Adipocyte (in vitro differentiated cells): ENCODE measurements around the gene DNER.
A peak's percentile ranks its signal among the peaks of the same experiment; 100 is the strongest.

Source experiments
- DNase-seq: peaks from one replicate; pipeline ENCODE4 v3.0.0-alpha.2; 2015; ENCODE audit warnings: low read depth
- H3K27me3 ChIP-seq: replicated peaks from 2 replicates; pipeline ENCODE4 v1.7.0; 2013; ENCODE audit warnings: mild to moderate bottlenecking, low read length, moderate library complexity; ENCODE audit not compliant: control insufficient read depth, insufficient read depth
- H3K36me3 ChIP-seq: 2 replicates; pipeline ENCODE4 v1.7.0; 2013; ENCODE audit warnings: low read length, mild to moderate bottlenecking, moderate library complexity; ENCODE audit not compliant: control insufficient read depth, insufficient read depth, severe bottlenecking
- H3K4me1 ChIP-seq: 2 replicates; pipeline ENCODE4 v1.7.0; 2013; ENCODE audit warnings: mild to moderate bottlenecking, low read length, moderate library complexity; ENCODE audit not compliant: control insufficient read depth, insufficient read depth
- H3K4me3 ChIP-seq: 2 replicates; pipeline ENCODE4 v1.7.0; 2013; ENCODE audit warnings: mild to moderate bottlenecking, low read length, moderate library complexity
- H3K9ac ChIP-seq: 2 replicates; pipeline ENCODE4 v1.7.0; 2013; ENCODE audit warnings: mild to moderate bottlenecking, low read length, moderate library complexity
- H3K9me3 ChIP-seq: 2 replicates; pipeline ENCODE4 v1.7.0; 2013; ENCODE audit warnings: mild to moderate bottlenecking, low read length, moderate library complexity; ENCODE audit not compliant: control insufficient read depth

The DNER gene

DNA sequence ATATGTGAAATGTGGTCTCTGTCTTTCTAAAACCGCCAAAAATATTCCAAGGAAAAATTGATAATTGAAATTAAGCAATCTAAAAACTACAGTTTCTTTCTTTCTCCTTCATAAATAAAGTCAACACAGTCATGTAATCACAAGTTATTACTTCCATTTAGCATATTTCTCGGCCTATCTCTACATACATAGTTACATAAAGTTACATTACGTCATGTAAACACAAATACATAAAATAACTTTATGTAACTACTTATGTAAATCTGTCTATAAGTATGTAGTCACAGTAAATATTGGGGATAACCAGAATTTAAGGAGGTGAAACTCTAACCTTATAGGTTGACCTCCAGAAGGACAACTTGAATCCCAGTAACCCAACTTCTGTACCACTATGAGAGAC lies 394.8 kb downstream of the DNER start:
- no peaks in the 10 kb centered on the region for H3K36me3 ChIP-seq
- no peaks in the 10 kb centered on the region for H3K27me3 ChIP-seq
- no peak overlapping the region for H3K4me3 ChIP-seq
- H3K9ac ChIP-seq, result no peak overlapping the region
- H3K9me3 ChIP-seq, result no peaks in the 10 kb centered on the region
- no peaks in the 10 kb centered on the region for H3K4me1 ChIP-seq
- DNase-seq, result no peak

DNA sequence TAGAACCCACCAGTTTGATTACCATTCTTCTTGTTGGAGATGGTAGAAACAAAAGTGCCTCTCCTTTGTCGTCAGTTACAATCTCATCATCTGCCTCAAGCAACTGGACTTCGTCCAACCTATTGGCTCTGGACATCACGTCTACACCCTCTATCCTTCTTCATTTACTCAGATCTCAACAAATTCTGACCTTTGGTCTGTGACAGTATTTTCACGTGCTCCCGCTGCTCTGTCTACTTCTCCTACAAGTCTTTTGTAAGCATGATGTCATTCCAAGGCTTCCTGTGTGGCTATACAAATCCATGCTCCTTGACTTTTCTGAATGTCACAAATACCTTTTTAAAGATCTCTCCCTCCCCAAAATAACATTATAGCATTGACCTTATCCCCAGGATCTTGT lies 400.2 kb downstream of the DNER start:
- no peaks in the 10 kb centered on the region for H3K27me3 ChIP-seq
- no peaks in the 10 kb centered on the region for H3K36me3 ChIP-seq
- peaks cover 11% of the 10 kb centered on the region for H3K4me1 ChIP-seq
- H3K9ac ChIP-seq, result no peak overlapping the region
- H3K9me3 ChIP-seq, result no peaks in the 10 kb centered on the region
- no peak for DNase-seq
- peak overlapping the region; percentile 26 for H3K4me3 ChIP-seq

DNA sequence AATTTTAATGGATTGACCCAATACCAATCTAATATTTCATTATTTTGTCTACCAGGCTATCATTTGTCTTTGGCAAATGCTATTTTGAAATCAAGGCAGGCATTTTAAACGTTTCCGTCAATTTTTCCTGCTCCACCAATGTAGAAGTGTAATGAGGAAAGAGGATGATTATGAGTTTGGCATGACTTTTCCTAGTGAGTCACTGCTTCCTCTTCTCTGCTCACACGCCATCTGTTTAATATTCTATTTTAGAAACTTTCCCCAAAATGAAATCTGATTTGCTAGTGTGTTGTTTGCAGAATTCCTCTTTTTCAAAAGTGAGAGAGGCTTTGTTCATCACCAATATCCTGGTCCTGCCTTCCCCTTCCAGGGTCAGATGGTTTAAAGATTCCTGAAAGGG lies 400.8 kb downstream of the DNER start:
- H3K36me3 ChIP-seq, result no peaks in the 10 kb centered on the region
- H3K27me3 ChIP-seq, result no peaks in the 10 kb centered on the region
- no peak overlapping the region for H3K9ac ChIP-seq
- H3K4me3 ChIP-seq, result peak overlapping the region; percentile 26
- no peaks in the 10 kb centered on the region for H3K9me3 ChIP-seq
- H3K4me1 ChIP-seq, result peaks cover 11% of the 10 kb centered on the region
- peak; percentile 52 for DNase-seq
